ENCODE results near the gene INVS.

Gene INVS

DNA sequence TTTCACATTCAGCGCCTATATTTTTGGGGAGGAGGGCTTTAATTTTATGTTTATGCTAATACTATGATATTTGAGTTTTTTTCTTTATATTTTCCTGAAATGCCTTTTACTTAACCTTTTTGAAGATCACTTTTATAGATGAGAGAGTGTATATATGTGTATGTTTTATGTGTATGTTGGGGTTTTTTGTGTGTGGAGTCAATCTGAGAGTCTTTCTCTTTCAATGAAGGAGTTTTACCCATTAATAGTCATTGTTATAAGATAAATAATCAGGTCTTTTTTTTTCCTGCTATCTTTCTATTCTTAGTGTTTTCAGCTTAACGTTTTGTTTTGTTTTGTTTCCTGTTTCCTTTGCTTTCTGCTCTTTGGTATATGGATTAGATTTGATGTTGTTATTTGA is 141.5 kb downstream of the INVS start:
- Histone ChIP-seq H4K20me1 (no peaks in the 10 kb centered on the region), H3K27ac (no peak overlapping the region), H3K4me2 (no peak overlapping the region), H3K4me1 (0 out of 2 replicates have a peak, but pooled peaks cover 5% of the 10 kb centered on the region), H3K9me3 (peaks cover 17% of the 10 kb centered on the region; the same call in 1 of the 2 replicates), H3K27me3 (no peaks in the 10 kb centered on the region), H3K9ac (no peak overlapping the region), H3K4me3 (no peak overlapping the region), H3K36me3 (peaks cover 53% of the 10 kb centered on the region)
- no peak for TF ChIP-seq Cebpa-rat (IDR thresholded peaks at IDR 0.05)

DNA sequence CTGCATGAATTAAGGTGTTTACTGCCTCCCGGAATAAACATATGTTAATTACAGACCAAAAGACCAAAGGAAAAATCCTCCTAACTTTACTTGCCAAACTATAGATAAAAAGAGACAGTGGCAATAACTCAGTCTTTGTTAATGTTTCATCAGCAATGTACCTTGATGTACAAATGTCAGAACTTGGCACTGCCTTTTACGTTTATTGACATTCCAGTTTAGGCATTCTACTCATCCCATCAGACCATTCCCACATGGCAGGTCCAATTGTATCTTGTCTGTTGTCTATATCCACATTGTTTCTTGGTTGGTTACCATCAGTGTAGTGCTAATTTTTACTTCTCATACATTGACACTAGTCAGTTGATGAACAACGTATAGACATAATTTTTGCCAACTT is 168.2 kb downstream of the INVS start:
- H3K4me1 ChIP-seq, result no peaks in the 10 kb centered on the region
- H3K27me3 ChIP-seq, result no peaks in the 10 kb centered on the region
- H3K36me3 ChIP-seq, result peaks cover 24% of the 10 kb centered on the region
- H4K20me1 ChIP-seq, result no peaks in the 10 kb centered on the region
- H3K9ac ChIP-seq, result no peak overlapping the region
- H3K4me2 ChIP-seq, result no peak overlapping the region
- no peak overlapping the region for H3K27ac ChIP-seq
- H3K4me3 ChIP-seq, result no peak overlapping the region
- no peak for TF ChIP-seq Cebpa-rat (IDR thresholded peaks at IDR 0.05)
- H3K9me3 ChIP-seq, result no peaks in the 10 kb centered on the region

DNA sequence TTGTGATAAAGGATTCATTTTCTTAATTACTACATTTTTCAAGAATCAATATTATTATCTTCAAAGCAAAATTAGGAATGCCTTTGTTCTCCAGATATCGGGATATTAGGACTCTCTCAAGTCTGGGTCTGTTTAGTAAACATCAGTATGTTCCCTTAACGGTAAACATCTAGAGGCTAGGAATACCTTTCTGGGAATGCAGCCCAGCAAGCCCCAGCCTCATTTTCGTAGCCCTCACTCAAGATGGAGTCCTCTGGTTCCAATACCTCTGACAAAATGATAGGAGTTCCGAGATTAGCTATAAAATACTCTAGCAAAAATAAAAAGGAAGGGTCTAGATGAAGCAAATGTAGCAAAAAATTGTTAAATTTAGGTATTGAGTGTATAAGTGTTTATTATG is 169.2 kb downstream of the INVS start:
- H3K4me1 ChIP-seq, result no peaks in the 10 kb centered on the region

DNA sequence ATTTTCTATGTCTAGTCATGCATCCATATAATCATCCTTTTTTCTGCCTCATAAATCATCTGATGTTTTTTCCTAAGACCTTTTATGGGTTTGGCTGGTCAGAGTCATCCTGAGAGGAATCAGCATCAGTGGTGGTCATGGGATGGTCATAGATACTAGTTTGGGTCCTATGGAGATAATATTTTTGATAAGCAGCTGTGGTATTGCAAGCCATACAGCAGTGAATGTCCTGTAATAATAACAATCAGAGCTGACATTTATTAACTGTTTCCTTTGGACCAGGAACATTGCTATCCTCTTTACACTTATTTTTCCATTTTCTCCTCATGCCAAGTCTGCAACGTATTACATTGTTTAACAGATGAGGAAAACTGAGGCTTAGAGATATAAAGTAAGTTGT is 170.6 kb downstream of the INVS start:
- Histone ChIP-seq H3K36me3 (peaks cover 46% of the 10 kb centered on the region), H3K4me3 (no peak overlapping the region), H3K4me1 (no peaks in the 10 kb centered on the region), H3K9ac (no peak overlapping the region), H3K27ac (no peak overlapping the region), H3K4me2 (no peak overlapping the region), H3K27me3 (no peaks in the 10 kb centered on the region), H4K20me1 (no peaks in the 10 kb centered on the region), H3K9me3 (no peaks in the 10 kb centered on the region)
- no peak for TF ChIP-seq Cebpa-rat (IDR thresholded peaks at IDR 0.05)

More for the DNA sequence above, 169.2 kb downstream of the INVS start:
- Histone ChIP-seq H3K4me2 (no peak overlapping the region), H3K27me3 (no peaks in the 10 kb centered on the region), H3K4me3 (no peak overlapping the region), H3K27ac (no peak overlapping the region), H3K9ac (no peak overlapping the region), H3K36me3 (peaks cover 32% of the 10 kb centered on the region), H3K9me3 (no peaks in the 10 kb centered on the region), H4K20me1 (no peaks in the 10 kb centered on the region)
- no peak for TF ChIP-seq Cebpa-rat (IDR thresholded peaks at IDR 0.05)

DNA sequence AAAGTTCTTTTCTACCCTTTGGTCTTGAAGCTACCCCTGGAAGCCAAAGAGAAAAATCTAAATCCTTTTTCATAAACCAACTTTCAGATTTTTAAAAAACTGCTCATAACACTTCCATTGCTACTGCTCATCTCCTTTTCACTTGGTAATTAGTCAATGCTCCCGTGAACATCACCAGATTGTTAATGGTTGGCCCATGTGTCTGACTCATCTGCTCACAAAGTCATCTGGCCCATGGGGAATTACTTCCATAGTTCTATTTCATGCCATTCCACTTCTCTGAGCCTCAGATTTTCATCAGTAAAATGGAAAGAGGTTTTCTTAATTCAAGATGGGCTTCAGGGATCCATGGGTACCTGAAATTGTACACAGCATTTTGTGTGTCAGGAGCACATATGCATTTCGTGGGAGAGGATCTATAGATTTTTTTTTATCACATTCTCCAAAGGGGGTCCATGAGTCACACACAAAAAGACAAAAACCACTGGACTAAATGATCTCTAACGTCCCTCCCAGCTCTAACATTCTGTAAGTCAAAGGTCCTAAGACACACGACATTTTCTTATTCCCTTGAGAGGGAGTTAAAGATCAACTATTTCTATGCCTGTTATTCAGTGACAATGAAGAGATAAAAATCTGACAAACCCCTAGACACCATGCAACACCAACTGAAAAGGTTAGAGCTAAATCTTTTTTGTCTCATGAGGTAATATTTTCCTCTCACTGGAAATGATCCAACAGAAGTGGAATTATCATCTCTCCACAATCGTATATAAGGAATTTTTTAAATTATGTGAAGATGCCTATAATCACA is 178.3 kb downstream of the INVS start:
- Histone ChIP-seq H3K4me1 (no peaks in the 10 kb centered on the region), H3K4me2 (no peak overlapping the region), H3K4me3 (no peak overlapping the region), H3K36me3 (peaks cover 72% of the 10 kb centered on the region), H3K27me3 (no peaks in the 10 kb centered on the region), H3K27ac (no peak overlapping the region), H3K9ac (no peak overlapping the region), H4K20me1 (no peaks in the 10 kb centered on the region), H3K9me3 (no peaks in the 10 kb centered on the region)
- no peak for TF ChIP-seq Cebpa-rat (IDR thresholded peaks at IDR 0.05)

GRCh38 chr9:100281066-100281465 is 182.0 kb downstream of the INVS start:
- no peak overlapping the region for H3K4me2 ChIP-seq
- no peaks in the 10 kb centered on the region for H3K4me1 ChIP-seq
- H3K4me3 ChIP-seq, result no peak overlapping the region
- no peaks in the 10 kb centered on the region for H3K9me3 ChIP-seq
- no peak overlapping the region for H3K27ac ChIP-seq
- H3K36me3 ChIP-seq, result peaks cover 74% of the 10 kb centered on the region
- no peak overlapping the region for H3K9ac ChIP-seq
- H3K27me3 ChIP-seq, result no peaks in the 10 kb centered on the region
- H4K20me1 ChIP-seq, result no peaks in the 10 kb centered on the region
- TF ChIP-seq Cebpa-rat (IDR thresholded peaks at IDR 0.05), result no peak

- H3K27me3 ChIP-seq, result no peaks in the 10 kb centered on the region
- no peak overlapping the region for H3K4me2 ChIP-seq
- no peaks in the 10 kb centered on the region; the same call in 1 of the 2 replicates for H3K4me1 ChIP-seq
- H3K9ac ChIP-seq, result no peak overlapping the region
- no peak for TF ChIP-seq Cebpa-rat (IDR thresholded peaks at IDR 0.05)
- H3K4me3 ChIP-seq, result no peak overlapping the region
- peaks cover 69% of the 10 kb centered on the region for H3K36me3 ChIP-seq
- no peaks in the 10 kb centered on the region for H3K9me3 ChIP-seq
- H4K20me1 ChIP-seq, result no peaks in the 10 kb centered on the region
- H3K27ac ChIP-seq, result no peak overlapping the region
These were observed 182.8 kb downstream of the INVS start for GRCh38 chr9:100281676-100282387.

DNA sequence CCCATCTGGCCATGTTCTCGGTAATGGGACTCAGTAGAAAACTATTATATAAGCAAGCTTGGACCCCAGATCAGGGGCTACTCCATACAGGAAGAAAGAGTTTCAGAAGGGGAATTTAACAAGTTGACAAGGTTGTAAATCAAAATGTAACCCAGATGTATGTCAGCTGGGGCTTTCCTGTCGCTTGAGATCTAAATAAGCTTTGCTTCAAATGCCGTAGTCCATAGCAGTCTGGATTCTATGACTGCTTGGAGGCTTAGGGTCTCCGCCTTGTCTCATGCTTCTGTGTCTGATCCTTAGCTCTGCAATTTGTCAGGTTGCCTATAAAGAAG is 183.3 kb downstream of the INVS start:
- Histone ChIP-seq H3K9me3 (peaks cover 1% of the 10 kb centered on the region; the same call in 1 of the 2 replicates), H3K4me2 (no peak overlapping the region), H3K9ac (no peak overlapping the region), H3K27me3 (no peaks in the 10 kb centered on the region), H3K4me3 (no peak overlapping the region), H3K27ac (no peak overlapping the region), H4K20me1 (no peaks in the 10 kb centered on the region), H3K4me1 (peaks cover 5% of the 10 kb centered on the region), H3K36me3 (peaks cover 69% of the 10 kb centered on the region)
- no peak for TF ChIP-seq Cebpa-rat (IDR thresholded peaks at IDR 0.05)

DNA sequence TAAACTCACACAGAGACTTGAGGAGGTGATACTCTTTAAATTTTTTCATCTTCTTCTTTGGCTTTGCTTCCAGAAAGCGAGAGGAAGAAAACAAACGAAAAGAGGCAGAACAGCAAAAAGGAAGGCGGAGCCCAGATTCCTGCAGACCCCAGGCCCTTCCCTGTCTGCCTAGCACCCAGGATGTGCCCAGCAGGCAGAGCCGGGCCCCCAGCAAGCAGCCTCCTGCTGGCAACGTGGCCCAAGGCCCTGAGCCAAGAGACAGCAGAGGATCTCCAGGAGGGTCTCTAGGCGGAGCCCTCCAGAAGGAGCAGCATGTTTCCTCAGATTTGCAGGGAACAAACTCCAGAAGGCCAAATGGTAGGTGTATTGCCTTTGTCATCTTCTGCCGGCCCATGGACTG is 185.2 kb downstream of the INVS start:
- Histone ChIP-seq H3K4me1 (peaks cover 10% of the 10 kb centered on the region), H3K27ac (no peak overlapping the region), H3K27me3 (no peaks in the 10 kb centered on the region), H3K9me3 (peaks cover 19% of the 10 kb centered on the region), H4K20me1 (no peaks in the 10 kb centered on the region), H3K36me3 (peaks cover 72% of the 10 kb centered on the region), H3K9ac (no peak overlapping the region), H3K4me3 (no peak overlapping the region), H3K4me2 (no peak overlapping the region)
- no peak for TF ChIP-seq Cebpa-rat (IDR thresholded peaks at IDR 0.05)

DNA sequence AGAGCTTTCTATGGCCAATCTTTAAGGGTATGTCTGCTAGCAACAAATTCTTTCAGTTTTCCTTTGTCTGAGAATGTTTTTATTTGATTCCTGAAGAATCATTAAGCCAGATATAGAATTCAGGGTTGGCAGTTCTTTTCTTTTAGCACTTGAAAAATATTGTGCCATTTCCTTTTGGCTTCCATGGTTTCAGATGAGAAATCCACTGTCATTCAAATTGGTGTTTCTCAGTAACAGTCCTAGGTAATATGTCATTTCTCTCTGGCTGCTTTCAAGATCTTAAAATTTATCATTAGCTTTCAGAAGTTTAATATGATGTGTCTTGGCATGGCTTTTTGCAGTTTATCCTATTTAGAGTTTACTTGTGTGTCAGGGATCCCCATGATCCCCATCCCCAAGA is 186.0 kb downstream of the INVS start:
- Histone ChIP-seq H3K9ac (no peak overlapping the region), H3K4me3 (no peak overlapping the region), H3K27ac (no peak overlapping the region), H3K4me2 (no peak overlapping the region), H3K36me3 (peaks cover 72% of the 10 kb centered on the region), H3K27me3 (no peaks in the 10 kb centered on the region), H3K4me1 (peaks cover 10% of the 10 kb centered on the region), H3K9me3 (peaks cover 23% of the 10 kb centered on the region), H4K20me1 (no peaks in the 10 kb centered on the region)
- TF ChIP-seq Cebpa-rat (IDR thresholded peaks at IDR 0.05), result no peak
